ENCODE measurements around the gene MLLT1.

- TF ChIP-seq CTCF (IDR thresholded peaks at IDR 0.05) (no peak), POLR2A (IDR thresholded peaks at IDR 0.05; ENCODE audit: low read depth) (no peak)
Measured at GRCh38 chr19:6267552-6268381, 12.0 kb downstream of the MLLT1 start.
